ENCODE data around the gene RPL27A.

GRCh38 chr11:8636127-8636526, 46.5 kb upstream of the RPL27A start:
- TF ChIP-seq, protein P1, sequence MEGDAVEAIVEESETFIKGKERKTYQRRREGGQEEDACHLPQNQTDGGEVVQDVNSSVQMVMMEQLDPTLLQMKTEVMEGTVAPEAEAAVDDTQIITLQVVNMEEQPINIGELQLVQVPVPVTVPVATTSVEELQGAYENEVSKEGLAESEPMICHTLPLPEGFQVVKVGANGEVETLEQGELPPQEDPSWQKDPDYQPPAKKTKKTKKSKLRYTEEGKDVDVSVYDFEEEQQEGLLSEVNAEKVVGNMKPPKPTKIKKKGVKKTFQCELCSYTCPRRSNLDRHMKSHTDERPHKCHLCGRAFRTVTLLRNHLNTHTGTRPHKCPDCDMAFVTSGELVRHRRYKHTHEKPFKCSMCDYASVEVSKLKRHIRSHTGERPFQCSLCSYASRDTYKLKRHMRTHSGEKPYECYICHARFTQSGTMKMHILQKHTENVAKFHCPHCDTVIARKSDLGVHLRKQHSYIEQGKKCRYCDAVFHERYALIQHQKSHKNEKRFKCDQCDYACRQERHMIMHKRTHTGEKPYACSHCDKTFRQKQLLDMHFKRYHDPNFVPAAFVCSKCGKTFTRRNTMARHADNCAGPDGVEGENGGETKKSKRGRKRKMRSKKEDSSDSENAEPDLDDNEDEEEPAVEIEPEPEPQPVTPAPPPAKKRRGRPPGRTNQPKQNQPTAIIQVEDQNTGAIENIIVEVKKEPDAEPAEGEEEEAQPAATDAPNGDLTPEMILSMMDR (conservative IDR thresholded peaks at IDR 0.05) = no peak
- no peak for TF ChIP-seq EZH2 (IDR thresholded peaks at IDR 0.05; ENCODE audit: low read depth)
